Left forelimb (tissue), 1 donor: ENCODE measurements around the gene LAMA3.

ENCODE experiments used
- DNase-seq: peaks from one replicate; pipeline ENCODE4 v3.0.0-alpha.2; 2018; ENCODE audit warnings: low spot score

The LAMA3 gene

GRCh38 chr18:23853448-23854195, 164.4 kb downstream of the LAMA3 start:
- no peak for DNase-seq

GRCh38 chr18:23855721-23856120, 166.5 kb downstream of the LAMA3 start:
- no peak for DNase-seq

- DNase-seq = no peak
These were observed 167.4 kb downstream of the LAMA3 start for GRCh38 chr18:23856466-23857163.

- DNase-seq = no peak
These were observed 167.9 kb downstream of the LAMA3 start for GRCh38 chr18:23857164-23857552.

GRCh38 chr18:23857756-23858155, 168.5 kb downstream of the LAMA3 start:
- DNase-seq = no peak

DNA sequence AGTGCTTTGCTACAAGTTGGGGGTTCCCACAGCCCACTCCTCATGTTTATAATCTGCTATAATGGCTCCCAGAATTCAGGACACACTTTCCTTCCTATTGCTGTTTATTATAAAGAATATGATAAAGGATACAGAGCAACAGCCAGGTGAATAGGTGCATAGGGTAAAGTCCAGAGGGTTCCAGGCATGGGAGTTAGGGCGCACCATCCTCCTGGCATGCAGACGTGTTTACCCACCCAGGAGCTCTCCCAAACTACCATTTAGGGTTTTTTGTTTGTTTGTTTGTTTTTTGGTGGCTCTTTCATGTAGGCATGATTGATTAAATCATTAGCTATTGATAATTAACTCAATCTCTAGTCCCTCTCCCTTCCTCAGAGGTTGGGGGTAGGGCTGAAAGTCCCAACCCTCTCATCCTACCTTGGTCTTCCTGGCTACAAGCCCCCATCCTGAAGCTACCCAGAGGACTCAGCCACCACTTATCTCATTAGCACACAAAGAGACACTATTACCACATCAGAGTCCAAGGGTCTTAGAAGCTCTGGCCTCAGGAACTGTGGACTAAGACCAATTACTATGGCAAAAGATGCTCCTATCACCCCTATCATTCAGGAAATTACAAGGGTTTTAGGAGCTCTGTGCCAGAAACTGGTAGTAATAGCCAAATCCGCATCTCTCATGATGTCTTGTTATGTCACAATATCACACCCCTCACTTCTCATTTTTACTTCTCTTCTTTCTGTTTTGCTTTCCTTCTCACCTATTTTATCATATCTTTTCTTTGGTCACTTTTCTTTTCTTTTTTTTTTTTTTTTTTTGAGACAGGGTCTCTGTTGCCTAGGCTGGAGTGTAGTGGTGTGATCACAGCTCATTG, 170.4 kb downstream of the LAMA3 start:
- no peak for DNase-seq

- no peak for DNase-seq
These were observed 172.1 kb downstream of the LAMA3 start for GRCh38 chr18:23861326-23861725.

- no peak for DNase-seq
These were observed 172.7 kb downstream of the LAMA3 start for GRCh38 chr18:23861805-23862470.

GRCh38 chr18:23864624-23865023, 175.4 kb downstream of the LAMA3 start:
- no peak for DNase-seq

DNA sequence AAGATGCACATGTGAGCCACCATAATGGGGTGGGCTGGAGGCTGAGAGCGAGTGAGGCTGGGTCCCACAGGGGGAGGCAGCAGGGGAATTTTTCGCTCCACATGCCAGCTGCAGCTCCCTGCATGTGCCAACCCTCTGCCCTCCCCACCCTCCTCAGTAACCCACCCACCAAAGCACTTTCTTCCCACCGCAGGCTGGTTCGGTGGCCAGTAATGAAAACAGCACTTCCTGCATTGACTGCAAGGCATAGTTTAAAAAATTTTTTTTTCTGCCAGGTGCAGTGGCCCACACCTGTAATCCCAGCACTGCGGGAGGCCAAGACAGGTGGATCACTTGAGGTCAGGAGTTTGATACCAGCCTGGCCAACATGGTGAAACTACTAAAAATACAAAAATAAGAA, 177.8 kb downstream of the LAMA3 start:
- DNase-seq = no peak

DNA sequence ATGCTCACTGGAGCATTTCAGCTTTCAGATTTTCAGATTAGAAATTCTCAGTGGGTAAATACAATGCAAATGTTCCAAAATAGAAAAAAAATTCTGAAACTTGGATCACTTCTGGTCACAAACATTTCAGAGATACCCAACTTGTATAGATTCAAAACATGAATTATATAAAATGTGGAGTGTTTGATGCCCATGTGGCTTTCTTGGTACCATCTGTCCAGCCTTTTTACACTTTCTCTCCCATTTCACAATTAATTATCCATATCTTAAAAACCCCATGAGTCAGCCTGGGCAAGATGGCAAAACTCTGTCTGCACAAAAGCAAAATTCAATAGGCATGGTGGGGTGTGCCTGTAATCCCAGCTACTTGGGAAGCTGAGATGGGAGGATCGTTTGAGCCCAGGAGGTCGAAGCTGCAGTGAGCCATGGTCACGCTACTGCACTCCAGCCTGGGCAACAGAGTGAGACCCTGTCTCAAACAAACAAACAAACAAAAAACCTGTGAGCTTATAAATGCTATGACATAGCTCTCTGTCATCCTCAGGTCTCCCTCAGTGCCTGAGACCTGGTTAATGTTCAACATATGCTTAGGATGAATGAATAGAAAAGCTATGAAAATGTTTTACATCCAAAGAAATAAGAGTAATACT, 179.0 kb downstream of the LAMA3 start:
- DNase-seq = no peak

- no peak for DNase-seq
These were observed 181.6 kb downstream of the LAMA3 start for GRCh38 chr18:23870676-23871380.

GRCh38 chr18:23871410-23871809, 182.2 kb downstream of the LAMA3 start:
- no peak for DNase-seq

GRCh38 chr18:23872701-23873550, 183.7 kb downstream of the LAMA3 start:
- DNase-seq = no peak

DNA sequence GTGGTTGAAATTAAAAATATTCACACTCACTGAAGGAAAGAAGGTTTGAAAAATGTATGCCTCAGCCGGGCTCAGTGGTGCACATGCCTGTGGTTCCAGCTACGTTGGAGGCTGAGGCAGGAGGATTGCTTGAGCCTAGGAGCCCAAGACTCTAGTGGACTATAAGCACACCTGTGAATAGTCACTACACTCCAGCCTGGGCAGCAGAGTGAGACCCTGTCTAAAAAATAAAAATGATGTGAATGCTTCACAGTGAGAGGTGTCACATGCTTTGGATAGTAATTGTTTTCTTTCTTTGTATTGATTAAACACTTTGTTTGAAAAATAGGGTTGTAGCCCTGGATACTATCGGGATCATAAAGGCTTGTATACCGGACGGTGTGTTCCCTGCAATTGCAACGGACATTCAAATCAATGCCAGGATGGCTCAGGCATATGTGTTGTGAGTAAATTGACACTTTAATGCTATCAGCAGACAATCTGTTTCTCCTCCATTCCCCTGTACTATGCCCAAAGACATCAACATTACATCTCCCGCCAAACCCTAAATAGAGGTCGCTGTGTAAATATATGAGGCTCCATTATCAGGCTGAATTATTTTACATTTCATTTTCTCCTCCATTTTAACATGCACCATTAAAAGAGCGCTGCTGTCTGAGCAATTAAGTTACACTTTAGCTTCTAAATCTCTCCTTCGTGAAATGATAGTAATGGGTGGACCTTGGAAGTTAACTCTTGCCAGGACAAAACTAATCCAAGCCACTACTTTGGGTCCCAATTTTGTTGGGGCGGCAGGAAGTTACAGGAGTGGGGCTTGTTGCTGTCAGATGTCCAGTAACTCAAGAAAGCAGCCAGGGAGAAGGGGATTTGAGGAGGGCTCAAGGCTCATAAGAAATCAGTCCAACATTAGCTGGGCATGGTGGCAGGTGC, 187.0 kb downstream of the LAMA3 start:
- DNase-seq = no peak

DNA sequence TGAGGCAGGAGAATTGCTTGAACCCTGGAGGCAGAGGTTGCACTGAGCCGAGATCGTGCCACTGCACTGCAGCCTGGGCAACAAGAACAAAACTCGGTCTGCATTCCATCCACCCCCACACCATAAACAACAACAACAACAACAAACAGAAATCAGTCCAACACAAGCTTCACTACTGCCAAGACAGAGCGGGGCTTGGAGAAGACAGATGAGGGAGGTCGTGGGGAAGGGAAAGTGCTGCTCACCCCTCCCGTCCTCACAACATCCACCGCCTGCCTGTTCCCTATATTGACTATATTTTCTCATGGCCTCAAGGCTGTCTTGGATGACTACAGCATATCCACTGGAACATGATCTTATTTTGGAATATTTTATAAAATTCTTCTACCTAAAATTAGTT, 187.7 kb downstream of the LAMA3 start:
- DNase-seq = no peak

DNA sequence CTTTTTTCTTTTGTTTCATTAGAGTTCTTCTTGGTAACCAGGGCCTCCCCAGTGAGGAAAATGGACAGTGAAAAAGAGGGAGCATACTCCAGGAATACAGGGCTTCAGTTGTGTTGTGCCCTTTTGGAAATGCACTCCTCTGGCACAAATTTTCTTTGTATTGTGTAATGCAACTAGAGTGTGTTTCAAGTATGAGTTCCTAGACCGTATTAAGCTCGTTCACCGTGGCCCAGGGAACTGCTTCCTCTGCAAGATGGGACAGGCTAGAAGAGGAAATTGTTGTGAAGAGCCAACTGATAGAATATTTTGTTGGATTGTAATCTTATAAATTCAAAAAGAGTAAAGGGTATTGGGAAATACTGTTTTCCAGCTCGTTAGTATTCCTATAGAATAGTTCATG, 188.1 kb downstream of the LAMA3 start:
- no peak for DNase-seq

GRCh38 chr18:23878336-23878900, 189.2 kb downstream of the LAMA3 start:
- DNase-seq = no peak

DNA sequence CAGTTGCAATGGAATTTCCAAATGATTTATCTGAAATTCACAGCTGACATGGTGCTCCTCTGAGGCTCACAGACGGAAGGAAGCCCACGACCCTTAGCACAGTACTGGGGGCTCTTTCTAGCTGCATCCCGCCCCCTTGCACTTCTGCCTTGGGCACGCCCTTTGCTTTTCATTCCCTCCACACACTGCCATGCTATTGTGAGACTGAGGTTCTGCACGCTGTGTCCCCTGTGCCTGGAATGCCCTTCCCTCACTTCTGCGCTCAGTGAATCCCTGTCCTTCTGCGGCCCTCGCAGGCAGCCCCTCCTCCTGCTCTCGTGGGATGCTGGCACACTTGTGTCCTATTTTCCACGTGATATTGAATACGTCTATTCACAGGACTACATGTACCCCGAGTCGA, 189.9 kb downstream of the LAMA3 start:
- DNase-seq = no peak
